LNCAP (cell line): ENCODE results near the gene RRP1.

Experiments used
- CTCF ChIP-seq: fragments of 450-650 bp; IDR thresholded peaks from 2 replicates; pipeline ENCODE4 v1.5.1; 2017; ENCODE audit warnings: mild to moderate bottlenecking

RRP1 gene

GRCh38 chr21:43813656-43813980 lies 24.2 kb downstream of the RRP1 start:
- TF ChIP-seq CTCF, result no peak

- TF ChIP-seq CTCF, result no peak
These were observed 25.1 kb downstream of the RRP1 start for GRCh38 chr21:43814215-43815106.

GRCh38 chr21:43815107-43815613 lies 25.8 kb downstream of the RRP1 start:
- no peak for TF ChIP-seq CTCF

- TF ChIP-seq CTCF, result no peak
These were observed 26.6 kb downstream of the RRP1 start for GRCh38 chr21:43815991-43816390.

GRCh38 chr21:43816611-43817071 lies 27.3 kb downstream of the RRP1 start:
- TF ChIP-seq CTCF, result no peak

- TF ChIP-seq CTCF, result no peak
These were observed 28.0 kb downstream of the RRP1 start for GRCh38 chr21:43817157-43818086.

- TF ChIP-seq CTCF, result no peak
These were observed 29.3 kb downstream of the RRP1 start for GRCh38 chr21:43818685-43819084.
